GM23338 (cell line): ENCODE results near the gene NFIB. TPM values are rescaled to one million over a fixed set of nuclear protein-coding genes. Genes with fewer than 3 reads are reported as not detected.

Experiments used
- ATAC-seq: fragments of 200-7000 bp; cut with Tn5 transposase; 3 replicates; pipeline ENCODE4 v1.9.1; 2020
- DNase-seq: peaks from one replicate; pipeline ENCODE4 v3.0.0-alpha.2; 2015; ENCODE audit warnings: low spot score
- H2AFZ ChIP-seq: fragments of 200-600 bp; sonication (generic); 2 replicates; pipeline ENCODE4 v1.8.0; 2016; ENCODE audit warnings: antibody characterized with exemption, mild to moderate bottlenecking, moderate library complexity
- H3F3A ChIP-seq: fragments of 200-600 bp; sonication (generic); replicated peaks from 2 replicates; pipeline ENCODE4 v1.8.0; 2017; ENCODE audit warnings: antibody characterized with exemption, mixed run types, low read depth
- H3K27ac ChIP-seq: fragments of 200-600 bp; sonication (generic); 2 replicates; pipeline ENCODE4 v1.6.1; 2016; ENCODE audit warnings: low read depth
- H3K27me3 ChIP-seq: fragments of 200-600 bp; sonication (generic); 2 replicates; pipeline ENCODE4 v1.8.0; 2016; ENCODE audit warnings: mild to moderate bottlenecking, mixed run types, moderate library complexity; ENCODE audit not compliant: insufficient read depth
- H3K36me3 ChIP-seq: fragments of 200-600 bp; sonication (generic); 2 replicates; pipeline ENCODE4 v1.8.0; 2016; ENCODE audit warnings: mild to moderate bottlenecking; ENCODE audit not compliant: insufficient read depth
- H3K4me1 ChIP-seq: fragments of 200-600 bp; sonication (generic); 2 replicates; pipeline ENCODE4 v1.8.0; 2016; ENCODE audit warnings: mild to moderate bottlenecking, moderate library complexity; ENCODE audit not compliant: insufficient read depth
- H3K4me2 ChIP-seq: fragments of 200-600 bp; sonication (generic); 2 replicates; pipeline ENCODE4 v1.7.1; 2017; ENCODE audit warnings: mixed run types
- H3K4me3 ChIP-seq: fragments of 200-600 bp; sonication (generic); 2 replicates; pipeline ENCODE4 v1.6.1; 2016; ENCODE audit warnings: mixed run types
- H3K79me2 ChIP-seq: fragments of 200-600 bp; sonication (generic); replicated peaks from 2 replicates; pipeline ENCODE4 v1.8.0; 2017; ENCODE audit warnings: mild to moderate bottlenecking; ENCODE audit not compliant: insufficient read depth
- H3K9me2 ChIP-seq: fragments of 200-600 bp; sonication (generic); 2 replicates; pipeline ENCODE4 v1.8.0; 2017; ENCODE audit not compliant: insufficient read depth
- H4K20me1 ChIP-seq: fragments of 200-600 bp; sonication (generic); replicated peaks from 2 replicates; pipeline ENCODE4 v1.8.0; 2017; ENCODE audit warnings: mild to moderate bottlenecking; ENCODE audit not compliant: insufficient read depth
- H3K27ac Mint-ChIP-seq: 2 replicates; pipeline ENCODE4 v1.8.0; 2020; ENCODE audit warnings: inconsistent platforms, mild to moderate bottlenecking, moderate library complexity, mixed read lengths
- H3K27me3 Mint-ChIP-seq: 3 replicates; pipeline ENCODE4 v1.8.0; 2022; ENCODE audit warnings: low read depth, mild to moderate bottlenecking, moderate library complexity, mixed read lengths, inconsistent platforms; ENCODE audit not compliant: insufficient read depth, poor library complexity
- H3K36me3 Mint-ChIP-seq: 3 replicates; pipeline ENCODE4 v1.8.0; 2021; ENCODE audit warnings: low read depth, mild to moderate bottlenecking, inconsistent platforms, moderate library complexity, mixed read lengths
- H3K4me1 Mint-ChIP-seq: 3 replicates; pipeline ENCODE4 v1.8.0; 2020; ENCODE audit warnings: mild to moderate bottlenecking, inconsistent platforms, mixed read lengths
- H3K4me3 Mint-ChIP-seq: 3 replicates; pipeline ENCODE4 v1.8.0; 2021; ENCODE audit warnings: moderate library complexity, mild to moderate bottlenecking, inconsistent platforms, mixed read lengths
- H3K9me3 Mint-ChIP-seq: 3 replicates; pipeline ENCODE4 v1.8.0; 2020; ENCODE audit warnings: moderate library complexity, mild to moderate bottlenecking, inconsistent platforms, mixed read lengths
- EZH2 ChIP-seq: fragments of 200-600 bp; sonication (generic); IDR thresholded peaks from one replicate; pipeline ENCODE4 v1.8.0; 2017; ENCODE audit warnings: antibody characterized with exemption, mild to moderate bottlenecking, low read depth; ENCODE audit not compliant: unreplicated experiment
- JUNB ChIP-seq: IDR thresholded peaks from one replicate; pipeline ENCODE4 v1.6.1; 2016; ENCODE audit warnings: antibody characterized with exemption; ENCODE audit not compliant: unreplicated experiment
- NANOG ChIP-seq: IDR thresholded peaks from 2 replicates; pipeline ENCODE4 v1.6.1; 2016; ENCODE audit warnings: antibody characterized with exemption, borderline replicate concordance
- REST ChIP-seq: IDR thresholded peaks from one replicate; pipeline ENCODE4 v1.6.1; 2018; ENCODE audit warnings: antibody characterized with exemption; ENCODE audit not compliant: unreplicated experiment
- STAT1 ChIP-seq: IDR thresholded peaks from one replicate; pipeline ENCODE4 v1.6.1; 2016; ENCODE audit warnings: antibody characterized with exemption; ENCODE audit not compliant: unreplicated experiment
- ZNF114 ChIP-seq: fragments of 250-450 bp; sonication (Bioruptor Pico); IDR thresholded peaks from 2 replicates; pipeline ENCODE4 v1.5.0; 2020; ENCODE audit warnings: mild to moderate bottlenecking, moderate library complexity
- ZNF331 ChIP-seq: fragments of 250-450 bp; sonication (Bioruptor Pico); IDR thresholded peaks from 2 replicates; pipeline ENCODE4 v1.5.0; 2020; ENCODE audit warnings: low read depth, mild to moderate bottlenecking, moderate library complexity
- ZNF462 ChIP-seq: fragments of 250-450 bp; sonication (Bioruptor Pico); IDR thresholded peaks from 2 replicates; pipeline ENCODE4 v1.5.0; 2020; ENCODE audit warnings: mild to moderate bottlenecking, moderate library complexity
- polyA plus RNA-seq: library from polyadenylated mRNA; unstranded; fragments of >200 nt; fragmentation: Nextera tagmentation; extraction: Ambion mirVana; gene quantifications from 2 replicates; pipeline ENCODE4 v1.2.1, GENCODE V29; 2016
- total RNA-seq: library from RNA; depleted of rRNA; stranded (reverse); fragments of >200 nt; shearing (Covaris generic); gene quantifications from 2 replicates; pipeline ENCODE4 v1.2.3, GENCODE V29; 2014

NFIB gene
- total and polyA plus RNA-seq, 2 experiments from 2014 or later = 3.9 to 4.7 TPM

- TF ChIP-seq ZNF462 (no peak), STAT1 (no peak), ZNF331 (CRISPR knock-in tag) (no peak), JUNB (no peak), ZNF114 (CRISPR knock-in tag) (no peak), EZH2 (no peak), NANOG (no peak)
These were observed 127.8 kb downstream of the NFIB start (continued) for GRCh38 chr9:14186096-14186495.

- ATAC-seq (no peak), DNase-seq (no peak)
- no peaks in the 10 kb centered on the region for H3K79me2 ChIP-seq
- no peak overlapping the region for H3K4me2 ChIP-seq
- H3K36me3 Mint-ChIP-seq = 0 out of 3 replicates have a peak, but pooled peaks cover 4% of the 10 kb centered on the region
- no peaks in the 10 kb centered on the region for H3K36me3 ChIP-seq
- no peak overlapping the region for H2AFZ ChIP-seq
- H3K27me3 Mint-ChIP-seq = no peaks in the 10 kb centered on the region
- no peaks in the 10 kb centered on the region for H3K27me3 ChIP-seq
- no peaks in the 10 kb centered on the region for H4K20me1 ChIP-seq
- no peak overlapping the region for H3K4me3 Mint-ChIP-seq
- H3K4me3 ChIP-seq = no peak overlapping the region
- H3K27ac Mint-ChIP-seq = no peak overlapping the region
- no peaks in the 10 kb centered on the region for H3F3A ChIP-seq
- H3K27ac ChIP-seq = no peak overlapping the region
- no peaks in the 10 kb centered on the region for H3K9me3 Mint-ChIP-seq
- H3K9me2 ChIP-seq = no peaks in the 10 kb centered on the region
- no peaks in the 10 kb centered on the region for H3K4me1 ChIP-seq
- peaks cover 6% of the 10 kb centered on the region; the same call in 1 of the 3 replicates for H3K4me1 Mint-ChIP-seq
- TF ChIP-seq STAT1 = no peak
- no peak for TF ChIP-seq REST
- no peak for TF ChIP-seq JUNB
These were observed 128.9 kb downstream of the NFIB start for GRCh38 chr9:14185016-14185415.
